Measurements from ENCODE around the gene WASHC4.

The WASHC4 gene

DNA sequence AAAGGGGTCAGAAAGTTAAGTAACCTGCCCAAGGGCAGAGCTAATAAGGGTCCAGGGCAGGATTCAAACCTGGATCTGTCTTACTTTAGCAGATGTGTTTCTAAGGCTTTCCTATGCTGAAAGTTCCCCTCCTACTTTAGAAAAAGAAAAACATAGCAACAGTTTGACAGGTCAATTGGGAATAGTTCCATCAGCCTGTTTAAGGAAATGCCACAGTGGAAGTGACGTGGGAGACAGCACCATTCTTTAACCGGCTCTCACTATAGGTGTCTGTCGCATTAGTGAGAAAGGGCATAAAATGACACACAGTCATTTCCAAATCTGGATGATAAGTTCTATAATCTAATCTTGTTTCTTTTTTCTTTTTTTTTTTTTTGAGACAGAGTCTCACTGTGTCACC is 30.6 kb upstream of the WASHC4 start:
- TF ChIP-seq, protein P1, sequence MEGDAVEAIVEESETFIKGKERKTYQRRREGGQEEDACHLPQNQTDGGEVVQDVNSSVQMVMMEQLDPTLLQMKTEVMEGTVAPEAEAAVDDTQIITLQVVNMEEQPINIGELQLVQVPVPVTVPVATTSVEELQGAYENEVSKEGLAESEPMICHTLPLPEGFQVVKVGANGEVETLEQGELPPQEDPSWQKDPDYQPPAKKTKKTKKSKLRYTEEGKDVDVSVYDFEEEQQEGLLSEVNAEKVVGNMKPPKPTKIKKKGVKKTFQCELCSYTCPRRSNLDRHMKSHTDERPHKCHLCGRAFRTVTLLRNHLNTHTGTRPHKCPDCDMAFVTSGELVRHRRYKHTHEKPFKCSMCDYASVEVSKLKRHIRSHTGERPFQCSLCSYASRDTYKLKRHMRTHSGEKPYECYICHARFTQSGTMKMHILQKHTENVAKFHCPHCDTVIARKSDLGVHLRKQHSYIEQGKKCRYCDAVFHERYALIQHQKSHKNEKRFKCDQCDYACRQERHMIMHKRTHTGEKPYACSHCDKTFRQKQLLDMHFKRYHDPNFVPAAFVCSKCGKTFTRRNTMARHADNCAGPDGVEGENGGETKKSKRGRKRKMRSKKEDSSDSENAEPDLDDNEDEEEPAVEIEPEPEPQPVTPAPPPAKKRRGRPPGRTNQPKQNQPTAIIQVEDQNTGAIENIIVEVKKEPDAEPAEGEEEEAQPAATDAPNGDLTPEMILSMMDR (IDR thresholded peaks at IDR 0.05; ENCODE audit: low read length), result no peak
- no peak for TF ChIP-seq EZH2 (IDR thresholded peaks at IDR 0.05; ENCODE audit: borderline replicate concordance, low read length)
- H3K79me2 ChIP-seq (ENCODE audit: insufficient read depth, low read length), result no peaks in the 10 kb centered on the region
- no peaks in the 10 kb centered on the region for H3K36me3 ChIP-seq (ENCODE audit: insufficient read depth, low read length)
- no peak overlapping the region for H3K4me3 ChIP-seq (ENCODE audit: low read depth, low read length, poor library complexity, severe bottlenecking)
- no peak overlapping the region for H3K4me2 ChIP-seq (ENCODE audit: low read length)
- H3K9me2 ChIP-seq (ENCODE audit: low read depth, low read length), result no peaks in the 10 kb centered on the region
- H3K9me3 ChIP-seq (ENCODE audit: low read length), result no peaks in the 10 kb centered on the region
- H4K20me1 ChIP-seq (ENCODE audit: insufficient read depth, low read length), result no peaks in the 10 kb centered on the region
- no peaks in the 10 kb centered on the region for H3K27me3 ChIP-seq (ENCODE audit: insufficient read depth, low read length)
- H3K9ac ChIP-seq (ENCODE audit: low read length), result no peak overlapping the region
- H3F3A ChIP-seq (ENCODE audit: insufficient read depth, low read length), result no peaks in the 10 kb centered on the region
- H2AFZ ChIP-seq (ENCODE audit: low read length), result no peak overlapping the region
- H3K4me1 ChIP-seq (ENCODE audit: insufficient read depth, low read length, severe bottlenecking), result no peaks in the 10 kb centered on the region
- H3K27ac ChIP-seq (ENCODE audit: low read depth, low read length, poor library complexity, severe bottlenecking), result no peak overlapping the region

DNA sequence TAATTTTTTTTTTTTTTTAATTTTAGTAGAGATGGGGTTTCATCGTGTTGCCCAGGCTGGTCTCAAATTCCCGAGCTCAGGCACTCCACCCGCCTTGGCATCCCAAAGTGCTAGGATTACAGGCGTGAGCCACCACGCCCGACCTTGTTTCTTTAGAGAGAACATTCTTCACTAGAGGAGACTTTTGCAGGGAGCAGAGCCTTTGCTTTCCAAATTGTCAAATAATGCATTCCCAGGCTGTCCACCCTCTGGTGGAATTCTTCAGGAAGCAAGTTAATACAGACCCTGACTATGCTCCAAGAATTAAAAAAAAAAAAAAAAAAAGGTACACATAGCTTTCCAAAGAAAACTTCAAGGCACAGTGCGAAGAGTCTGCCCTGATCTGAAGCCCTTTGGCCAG is 30.1 kb upstream of the WASHC4 start:
- Histone ChIP-seq H2AFZ (ENCODE audit: low read length) (no peak overlapping the region), H3K36me3 (ENCODE audit: insufficient read depth, low read length) (no peaks in the 10 kb centered on the region), H3K4me1 (ENCODE audit: insufficient read depth, low read length, severe bottlenecking) (no peaks in the 10 kb centered on the region), H3K9ac (ENCODE audit: low read length) (no peak overlapping the region), H4K20me1 (ENCODE audit: insufficient read depth, low read length) (no peaks in the 10 kb centered on the region), H3K79me2 (ENCODE audit: insufficient read depth, low read length) (no peaks in the 10 kb centered on the region), H3K27ac (ENCODE audit: low read depth, low read length, poor library complexity, severe bottlenecking) (no peak overlapping the region), H3K9me2 (ENCODE audit: low read depth, low read length) (no peaks in the 10 kb centered on the region), H3K9me3 (ENCODE audit: low read length) (no peaks in the 10 kb centered on the region), H3K27me3 (ENCODE audit: insufficient read depth, low read length) (no peaks in the 10 kb centered on the region), H3K4me3 (ENCODE audit: low read depth, low read length, poor library complexity, severe bottlenecking) (no peak overlapping the region), H3F3A (ENCODE audit: insufficient read depth, low read length) (no peaks in the 10 kb centered on the region), H3K4me2 (ENCODE audit: low read length) (no peak overlapping the region)
- TF ChIP-seq, protein P1 (IDR thresholded peaks at IDR 0.05; ENCODE audit: low read length), result no peak
- no peak for TF ChIP-seq EZH2 (IDR thresholded peaks at IDR 0.05; ENCODE audit: borderline replicate concordance, low read length)

DNA sequence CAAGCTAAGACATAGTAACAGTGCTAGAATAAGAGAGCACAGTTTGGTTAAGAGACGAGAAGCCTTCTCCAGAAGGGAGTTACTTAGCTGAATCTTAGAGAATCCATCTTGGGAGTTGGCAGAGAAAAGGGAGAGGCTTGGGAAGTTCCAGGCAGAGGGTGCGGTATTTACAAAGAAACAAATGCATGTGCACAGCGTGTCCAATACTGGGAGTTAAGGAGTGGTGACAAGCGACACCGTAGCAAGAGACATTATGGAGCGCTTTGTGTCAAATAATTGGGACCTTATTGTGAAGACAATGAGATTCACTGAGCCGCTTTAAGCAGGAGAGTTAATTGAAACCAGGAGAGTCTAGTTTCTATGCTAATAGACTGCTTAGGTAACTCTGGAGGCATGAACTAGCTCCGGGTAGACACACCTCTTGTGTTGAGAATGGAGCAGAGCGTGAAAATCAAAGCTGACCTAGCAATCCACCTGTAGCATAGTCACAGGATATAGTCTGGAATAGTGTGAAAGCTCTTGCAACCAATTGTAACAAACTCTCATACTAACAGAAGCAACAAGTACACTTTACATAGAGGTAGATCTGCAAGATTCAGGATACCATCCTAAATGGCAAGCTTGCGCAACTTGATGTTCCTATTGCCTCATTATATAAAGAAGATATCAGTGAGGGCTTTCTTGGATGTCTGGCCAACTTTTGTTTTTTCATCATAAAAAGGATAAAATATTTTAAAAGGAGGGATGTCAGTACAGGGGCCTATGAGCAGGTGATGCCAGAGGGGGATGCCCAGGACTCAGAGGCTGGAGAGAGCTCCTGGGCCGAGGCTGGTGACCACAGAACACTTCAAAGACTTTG is 28.6 kb upstream of the WASHC4 start:
- Histone ChIP-seq H3K4me2 (ENCODE audit: low read length) (no peak overlapping the region), H3F3A (ENCODE audit: insufficient read depth, low read length) (no peaks in the 10 kb centered on the region), H3K36me3 (ENCODE audit: insufficient read depth, low read length) (no peaks in the 10 kb centered on the region), H3K27ac (ENCODE audit: low read depth, low read length, poor library complexity, severe bottlenecking) (no peak overlapping the region), H3K9ac (ENCODE audit: low read length) (no peak overlapping the region), H4K20me1 (ENCODE audit: insufficient read depth, low read length) (no peaks in the 10 kb centered on the region), H3K79me2 (ENCODE audit: insufficient read depth, low read length) (no peaks in the 10 kb centered on the region), H3K27me3 (ENCODE audit: insufficient read depth, low read length) (no peaks in the 10 kb centered on the region), H2AFZ (ENCODE audit: low read length) (no peak overlapping the region), H3K4me1 (ENCODE audit: insufficient read depth, low read length, severe bottlenecking) (no peaks in the 10 kb centered on the region), H3K9me2 (ENCODE audit: low read depth, low read length) (no peaks in the 10 kb centered on the region), H3K4me3 (ENCODE audit: low read depth, low read length, poor library complexity, severe bottlenecking) (no peak overlapping the region), H3K9me3 (ENCODE audit: low read length) (no peaks in the 10 kb centered on the region)
- TF ChIP-seq, protein P1 (IDR thresholded peaks at IDR 0.05; ENCODE audit: low read length), result no peak
- no peak for TF ChIP-seq EZH2 (IDR thresholded peaks at IDR 0.05; ENCODE audit: borderline replicate concordance, low read length)
